Hepatocyte (in vitro differentiated cells): ENCODE data around the gene CDRT15L2. TPM values are rescaled to one million over a fixed set of nuclear protein-coding genes. Genes with fewer than 3 reads are reported as not detected.
"Not testable (repeated sequence)": the region's sequence is repeated elsewhere in the genome, so short reads cannot be mapped to it uniquely, and the experiment has no call there.

Experiments used
- DNase-seq: peaks from one replicate; pipeline ENCODE4 v3.0.0-alpha.2; 2016; ENCODE audit warnings: low spot score
- H2AFZ ChIP-seq: fragments of 200-600 bp; sonication (generic); 2 replicates; pipeline ENCODE4 v1.6.0; 2016; ENCODE audit warnings: antibody characterized with exemption, mild to moderate bottlenecking
- H3K27ac ChIP-seq: fragments of 200-600 bp; sonication (generic); 2 replicates; pipeline ENCODE4 v1.5.1; 2016; ENCODE audit warnings: mild to moderate bottlenecking
- H3K27me3 ChIP-seq: fragments of 200-600 bp; sonication (generic); 2 replicates; pipeline ENCODE4 v1.6.1; 2016
- H3K36me3 ChIP-seq: fragments of 200-600 bp; sonication (generic); replicated peaks from 2 replicates; pipeline ENCODE4 v1.5.1; 2016; ENCODE audit warnings: low read depth; ENCODE audit not compliant: insufficient read depth
- H3K4me1 ChIP-seq: fragments of 200-600 bp; sonication (generic); 2 replicates; pipeline ENCODE4 v1.5.1; 2016; ENCODE audit warnings: mild to moderate bottlenecking, moderate library complexity; ENCODE audit not compliant: insufficient read depth
- H3K4me2 ChIP-seq: fragments of 200-600 bp; sonication (generic); 2 replicates; pipeline ENCODE4 v1.6.0; 2016
- H3K4me3 ChIP-seq: fragments of 200-600 bp; sonication (generic); 2 replicates; pipeline ENCODE4 v1.5.1; 2016; ENCODE audit warnings: mild to moderate bottlenecking
- H3K79me2 ChIP-seq: fragments of 200-600 bp; sonication (generic); 2 replicates; pipeline ENCODE4 v1.6.0; 2017; ENCODE audit warnings: mild to moderate bottlenecking
- H3K9me2 ChIP-seq: fragments of 200-600 bp; sonication (generic); replicated peaks from 2 replicates; pipeline ENCODE4 v1.6.0; 2017; ENCODE audit warnings: mild to moderate bottlenecking; ENCODE audit not compliant: insufficient read depth
- H3K9me3 ChIP-seq: fragments of 200-600 bp; sonication (generic); 2 replicates; pipeline ENCODE4 v1.5.1; 2016; ENCODE audit warnings: low read depth, mild to moderate bottlenecking
- H4K20me1 ChIP-seq: fragments of 200-600 bp; sonication (generic); 2 replicates; pipeline ENCODE4 v1.6.0; 2016; ENCODE audit warnings: mild to moderate bottlenecking; ENCODE audit not compliant: insufficient read depth, poor library complexity, severe bottlenecking
- WGBS: methylation state at CpG from one replicate; pipeline ENCODE4 v1.1.6; 2016; ENCODE audit warnings: low lambda C conversion rate; ENCODE audit errors: missing lambda C conversion rate; 5-methylcytosine and 5-hydroxymethylcytosine counted together
- polyA plus RNA-seq: library from polyadenylated mRNA; unstranded; fragments of >200 nt; fragmentation: Nextera tagmentation; extraction: Ambion mirVana; gene quantifications from 2 replicates; pipeline ENCODE4 v1.2.1, GENCODE V29; 2016
- total RNA-seq: library from RNA; depleted of rRNA; stranded (reverse); fragments of >200 nt; gene quantifications from 2 replicates; pipeline ENCODE4 v1.2.3, GENCODE V29; 2014

The CDRT15L2 gene
- not detected in 2 replicates for total RNA-seq
- polyA plus RNA-seq: not detected in 2 replicates

- H3K4me3 ChIP-seq, DNase-seq, H3K79me2 ChIP-seq, H3K9me2 ChIP-seq, H3K4me1 ChIP-seq, H3K4me2 ChIP-seq, H3K9me3 ChIP-seq, H4K20me1 ChIP-seq, H3K27me3 ChIP-seq, H3K36me3 ChIP-seq, H3K27ac ChIP-seq, H2AFZ ChIP-seq: not testable (repeated sequence)
- 97% methylated on average over 12 of the region's 12 CpGs for WGBS
These were observed at the start of gene CDRT15L2 for GRCh38 chr17:20579424-20579823. Gene CDRT15L2, plus strand, starts transcription at chr17:20579724. Its CDS starts 20 bp downstream, at chr17:20579744.

DNA sequence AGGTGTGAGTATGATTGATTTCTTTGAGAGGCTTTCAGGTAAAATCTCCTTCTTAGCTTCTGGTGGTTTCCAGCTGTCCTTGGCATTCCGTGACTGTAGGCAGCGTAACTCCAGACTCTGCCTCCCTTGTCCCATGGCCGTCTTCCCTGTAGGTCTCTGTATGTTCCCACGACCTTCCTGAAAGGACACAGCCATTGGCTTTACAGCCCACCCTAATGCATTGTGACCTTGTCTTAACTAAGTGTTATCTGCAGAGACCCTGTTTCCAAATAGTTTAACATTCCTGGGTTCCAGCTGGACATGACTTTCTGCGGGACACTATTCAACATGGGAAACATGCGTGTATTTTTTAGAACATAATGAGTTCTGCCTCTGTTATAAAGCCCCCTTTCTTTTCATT, 49.4 kb upstream of the CDRT15L2 start:
- H3K9me3 ChIP-seq, H2AFZ ChIP-seq, H3K4me3 ChIP-seq, H3K36me3 ChIP-seq, H3K27ac ChIP-seq, H3K4me1 ChIP-seq, H3K79me2 ChIP-seq, H4K20me1 ChIP-seq, DNase-seq, H3K4me2 ChIP-seq, H3K9me2 ChIP-seq, H3K27me3 ChIP-seq: not testable (repeated sequence)
- WGBS: 55% methylated on average over 5 of the region's 6 CpGs

GRCh38 chr17:20532544-20533090, 46.9 kb upstream of the CDRT15L2 start:
- DNase-seq: peak; percentile 13
- H3K79me2 ChIP-seq, H3K4me3 ChIP-seq, H3K9me3 ChIP-seq, H3K4me1 ChIP-seq, H4K20me1 ChIP-seq, H3K27me3 ChIP-seq, H3K36me3 ChIP-seq, H3K9me2 ChIP-seq, H2AFZ ChIP-seq: not testable (repeated sequence)
- WGBS: no CpG with 5 or more reads among the region's 31 CpGs
- H3K27ac ChIP-seq: peak overlapping the region; percentile 89
- peak overlapping the region; percentile 76 for H3K4me2 ChIP-seq

GRCh38 chr17:20533206-20533605, 46.3 kb upstream of the CDRT15L2 start:
- not testable (repeated sequence) for H2AFZ ChIP-seq, H3K27me3 ChIP-seq, H3K36me3 ChIP-seq, H3K9me2 ChIP-seq, H4K20me1 ChIP-seq, H3K9me3 ChIP-seq, DNase-seq, H3K79me2 ChIP-seq, H3K4me1 ChIP-seq
- Histone ChIP-seq H3K4me3 (peak overlapping the region; percentile 29), H3K27ac (peak overlapping the region; percentile 89), H3K4me2 (peak overlapping the region; percentile 76)
- no CpG with 5 or more reads among the region's 11 CpGs for WGBS

- not testable (repeated sequence) for H3K9me3 ChIP-seq, H2AFZ ChIP-seq, DNase-seq, H3K4me3 ChIP-seq, H4K20me1 ChIP-seq, H3K27me3 ChIP-seq, H3K79me2 ChIP-seq, H3K27ac ChIP-seq, H3K4me1 ChIP-seq, H3K36me3 ChIP-seq, H3K9me2 ChIP-seq
- peak overlapping the region; percentile 76 for H3K4me2 ChIP-seq
- 44% methylated on average over 8 of the region's 8 CpGs for WGBS
These were observed 44.6 kb upstream of the CDRT15L2 start for GRCh38 chr17:20534711-20535550.

- not testable (repeated sequence) for H3K4me1 ChIP-seq, H3K4me3 ChIP-seq, H3K27me3 ChIP-seq, H3K4me2 ChIP-seq, H3K79me2 ChIP-seq, H3K27ac ChIP-seq, H2AFZ ChIP-seq, H3K9me3 ChIP-seq, H3K36me3 ChIP-seq, H3K9me2 ChIP-seq, H4K20me1 ChIP-seq, DNase-seq
- 69% methylated on average over 4 of the region's 5 CpGs for WGBS
These were observed 39.1 kb upstream of the CDRT15L2 start for GRCh38 chr17:20540414-20540813.

DNA sequence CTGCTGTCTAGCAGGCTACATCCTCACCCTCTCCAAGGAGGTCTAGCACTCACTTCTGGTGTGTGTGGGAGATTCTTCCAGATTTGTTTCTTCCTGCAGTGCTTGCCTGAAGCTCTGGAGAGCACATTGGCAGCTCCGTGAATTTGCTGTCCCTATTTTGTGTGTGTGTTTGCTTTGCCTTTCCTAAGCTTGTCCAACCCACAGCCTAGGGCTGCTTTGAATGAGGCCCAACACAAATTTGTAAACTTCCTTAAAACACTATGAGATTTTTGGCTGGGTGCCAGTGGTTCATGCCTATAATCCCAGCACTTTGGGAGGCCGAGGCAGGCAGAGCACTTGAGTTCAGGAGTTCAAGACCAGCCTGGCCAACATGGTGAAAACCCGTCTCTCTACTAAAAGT, 38.7 kb upstream of the CDRT15L2 start:
- not testable (repeated sequence) for H3K79me2 ChIP-seq

More for the DNA sequence above, 38.7 kb upstream of the CDRT15L2 start:
- not testable (repeated sequence) for H2AFZ ChIP-seq, H3K27me3 ChIP-seq, H3K27ac ChIP-seq, H4K20me1 ChIP-seq, H3K4me2 ChIP-seq, H3K36me3 ChIP-seq, H3K9me3 ChIP-seq, H3K9me2 ChIP-seq, H3K4me3 ChIP-seq, H3K4me1 ChIP-seq
- peak; percentile 41 for DNase-seq
- 63% methylated on average over 3 of the region's 3 CpGs for WGBS
